Activated B cell treated with CpG ODN at 0.5 μM for 24 hours (primary cell): Measurements from ENCODE around the gene RRBP1. TPM values are rescaled to one million over a fixed set of nuclear protein-coding genes. Genes with fewer than 3 reads are reported as not detected.
A peak's percentile ranks its signal among the peaks of the same experiment; 100 is the strongest.

Source experiments
- ATAC-seq: fragments of 200-7000 bp; cut with Tn5 transposase; one replicate; pipeline ENCODE4 v1.10.0; 2021; ENCODE audit warnings: low read depth, mild to moderate bottlenecking, moderate library complexity
- CTCF ChIA-PET: fragments of 350-600 bp; sonication (Branson Sonifier 250); formaldehyde crosslinking; loops from one replicate; lab custom pipeline; 2021; ENCODE audit warnings: antibody characterized with exemption; lab: Charles Lee
- POLR2A ChIA-PET: fragments of 350-600 bp; sonication (Branson Sonifier 250); formaldehyde crosslinking; loops from one replicate; lab custom pipeline; 2021; ENCODE audit warnings: antibody characterized with exemption; lab: Charles Lee
- DNase-seq: peaks from one replicate; pipeline ENCODE4 v3.0.0; 2022
- H3K27ac Mint-ChIP-seq: one replicate; pipeline ENCODE4 v1.8.0; 2020; ENCODE audit warnings: mixed read lengths
- H3K27me3 Mint-ChIP-seq: one replicate; pipeline ENCODE4 v1.8.0; 2021; ENCODE audit warnings: mixed read lengths
- H3K36me3 Mint-ChIP-seq: one replicate; pipeline ENCODE4 v1.8.0; 2021; ENCODE audit warnings: low read depth, mixed read lengths
- H3K4me1 Mint-ChIP-seq: one replicate; pipeline ENCODE4 v1.8.0; 2021; ENCODE audit warnings: mixed read lengths
- H3K4me3 Mint-ChIP-seq: one replicate; pipeline ENCODE4 v1.8.0; 2020; ENCODE audit warnings: mild to moderate bottlenecking, mixed read lengths
- H3K9me3 Mint-ChIP-seq: one replicate; pipeline ENCODE4 v1.8.0; 2020; ENCODE audit warnings: mixed read lengths
- intact Hi-C: fragments of 100-400 bp; cut with micrococcal nuclease; formaldehyde crosslinking; loops from one replicate; pipeline ENCODE4 v1.15.1; 2024
- total RNA-seq: library from RNA; stranded (reverse); gene quantifications from 2 replicates; pipeline ENCODE4 v1.2.3, GENCODE V29; 2022
- TF ChIP-seq, protein P1 (sequence below): fragments of 200-600 bp; IDR thresholded peaks from one replicate; pipeline ENCODE4 v1.8.0; 2022; ENCODE audit warnings: antibody characterized with exemption, mild to moderate bottlenecking

Gene RRBP1
- total RNA-seq, 1 donor from 2014 or later: 22.0 TPM

DNA sequence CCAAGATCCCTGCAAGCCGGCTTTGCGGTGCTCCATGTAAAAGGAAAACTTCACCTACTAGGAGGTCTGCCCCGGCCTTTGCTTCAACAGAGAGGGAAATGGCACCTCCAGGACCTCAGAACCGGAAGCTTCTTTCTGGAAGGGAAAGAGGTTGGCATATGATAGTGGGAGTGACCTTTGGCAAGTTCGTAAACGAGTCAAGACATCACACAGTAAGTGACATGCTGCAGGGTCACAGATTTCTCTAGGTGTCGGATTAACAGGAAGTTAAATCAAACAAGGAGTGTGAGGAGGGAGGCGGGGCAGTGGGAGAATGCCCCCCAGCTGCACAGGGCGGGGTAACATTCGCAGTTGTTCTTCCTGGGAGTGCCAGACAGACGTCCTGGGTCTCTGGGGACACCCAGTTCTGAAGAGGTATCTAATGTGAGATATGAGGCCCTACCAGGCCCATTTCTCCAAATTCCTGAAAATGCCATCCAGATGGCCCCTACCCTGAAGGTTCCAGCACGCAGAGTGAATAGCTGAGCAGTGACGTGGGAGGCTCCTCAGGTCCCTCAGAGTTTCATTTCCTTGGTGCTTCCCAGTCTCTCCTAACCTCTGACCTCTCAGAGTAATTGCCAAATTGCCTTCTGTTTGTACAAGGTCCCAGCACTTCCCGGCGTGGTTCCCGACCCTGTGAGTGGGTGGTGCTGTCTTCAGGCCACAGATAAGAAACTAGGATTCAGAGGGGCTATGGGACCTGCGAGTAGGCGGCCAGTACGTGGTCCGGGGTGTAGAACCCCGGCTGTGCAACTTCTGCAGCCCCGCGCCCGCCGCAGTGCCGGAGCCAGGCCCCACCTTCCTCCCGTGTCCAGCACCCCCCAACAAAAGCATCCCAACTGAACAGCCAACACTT lies 1.9 kb downstream of the RRBP1 start:
- POLR2A ChIA-PET: interaction anchor here (1.1 to 2.9 kb wide), 4 partner anchors 216 to 1114 kb away, joined by 3 to 22 read pairs (median 7); no protein-coding TSS in a partner anchor
- CTCF ChIA-PET: interaction anchor here (0.6 to 6.8 kb wide), 9 partner anchors 30 to 337 kb away, joined by 3 to 108 read pairs (median 5); no protein-coding TSS in a partner anchor
- peak overlapping the region; percentile 66 for H3K27ac Mint-ChIP-seq
- no peaks in the 10 kb centered on the region for H3K36me3 Mint-ChIP-seq
- intact Hi-C loops: loop anchor here (2.0 to 5.0 kb wide), 2 partner anchors 17 to 907 kb away; partner anchors contain the start of gene DTD1
- peaks cover 20% of the 10 kb centered on the region for H3K4me1 Mint-ChIP-seq
- ATAC-seq: no peak
- H3K27me3 Mint-ChIP-seq: peaks cover 10% of the 10 kb centered on the region
- H3K4me3 Mint-ChIP-seq: peak overlapping the region; percentile 80
- TF ChIP-seq, protein P1, sequence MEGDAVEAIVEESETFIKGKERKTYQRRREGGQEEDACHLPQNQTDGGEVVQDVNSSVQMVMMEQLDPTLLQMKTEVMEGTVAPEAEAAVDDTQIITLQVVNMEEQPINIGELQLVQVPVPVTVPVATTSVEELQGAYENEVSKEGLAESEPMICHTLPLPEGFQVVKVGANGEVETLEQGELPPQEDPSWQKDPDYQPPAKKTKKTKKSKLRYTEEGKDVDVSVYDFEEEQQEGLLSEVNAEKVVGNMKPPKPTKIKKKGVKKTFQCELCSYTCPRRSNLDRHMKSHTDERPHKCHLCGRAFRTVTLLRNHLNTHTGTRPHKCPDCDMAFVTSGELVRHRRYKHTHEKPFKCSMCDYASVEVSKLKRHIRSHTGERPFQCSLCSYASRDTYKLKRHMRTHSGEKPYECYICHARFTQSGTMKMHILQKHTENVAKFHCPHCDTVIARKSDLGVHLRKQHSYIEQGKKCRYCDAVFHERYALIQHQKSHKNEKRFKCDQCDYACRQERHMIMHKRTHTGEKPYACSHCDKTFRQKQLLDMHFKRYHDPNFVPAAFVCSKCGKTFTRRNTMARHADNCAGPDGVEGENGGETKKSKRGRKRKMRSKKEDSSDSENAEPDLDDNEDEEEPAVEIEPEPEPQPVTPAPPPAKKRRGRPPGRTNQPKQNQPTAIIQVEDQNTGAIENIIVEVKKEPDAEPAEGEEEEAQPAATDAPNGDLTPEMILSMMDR: no peak
- no peaks in the 10 kb centered on the region for H3K9me3 Mint-ChIP-seq
- DNase-seq: no peak

DNA sequence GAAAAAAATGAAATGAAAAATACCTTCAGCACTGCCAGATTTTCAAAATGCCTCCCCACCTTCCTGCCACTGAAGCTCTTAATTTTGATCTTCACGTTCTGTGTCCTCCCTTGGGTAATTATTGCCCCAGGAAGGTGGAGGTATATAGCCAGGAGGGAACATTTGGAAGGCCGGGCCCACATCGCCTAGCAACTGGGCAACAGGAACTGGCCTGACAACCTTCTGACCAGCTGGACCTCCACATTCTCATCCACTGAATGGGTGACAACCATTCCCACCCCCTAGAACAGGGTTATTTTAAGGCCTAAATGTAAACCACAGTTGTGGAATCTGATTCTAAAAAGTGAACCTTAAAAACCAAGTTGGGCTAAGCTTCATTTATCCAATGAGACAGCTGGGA lies 3.2 kb downstream of the RRBP1 start:
- intact Hi-C loops: no loop called here
- H3K9me3 Mint-ChIP-seq: no peaks in the 10 kb centered on the region
- no peaks in the 10 kb centered on the region for H3K36me3 Mint-ChIP-seq
- H3K4me1 Mint-ChIP-seq: peaks cover 20% of the 10 kb centered on the region
- CTCF ChIA-PET: interaction anchor here (6.8 kb wide), 1 partner anchor 218 kb away, joined by 108 read pairs; no protein-coding TSS in a partner anchor
- ATAC-seq (no peak), DNase-seq (no peak)
- no peak overlapping the region for H3K4me3 Mint-ChIP-seq
- TF ChIP-seq, protein P1: no peak
- peaks cover 5% of the 10 kb centered on the region for H3K27me3 Mint-ChIP-seq
- no peak overlapping the region for H3K27ac Mint-ChIP-seq
- POLR2A ChIA-PET: no interaction called here

DNA sequence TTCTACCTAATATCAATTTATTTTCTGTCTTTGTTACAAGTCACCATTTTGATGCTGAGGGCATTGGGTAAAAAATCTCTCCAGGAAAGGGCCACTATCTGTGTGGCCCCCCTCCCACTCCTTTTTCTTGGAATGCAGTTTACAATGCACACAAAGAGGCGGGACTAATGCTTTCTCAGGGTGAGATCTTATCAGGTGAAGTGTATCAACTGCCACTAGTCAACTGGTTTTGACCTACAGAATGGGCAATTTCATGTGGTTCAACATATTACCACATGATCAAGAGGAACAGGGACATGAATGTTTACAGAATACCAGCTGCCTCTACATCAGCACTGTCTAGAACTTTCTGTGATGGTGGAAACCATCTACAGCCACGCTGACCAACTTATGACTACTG lies 3.7 kb downstream of the RRBP1 start:
- H3K27me3 Mint-ChIP-seq: peaks cover 2% of the 10 kb centered on the region
- intact Hi-C loops: no loop called here
- CTCF ChIA-PET: interaction anchor here (6.8 kb wide), 1 partner anchor 219 kb away, joined by 108 read pairs; no protein-coding TSS in a partner anchor
- no peak overlapping the region for H3K4me3 Mint-ChIP-seq
- no peak for DNase-seq
- H3K36me3 Mint-ChIP-seq: no peaks in the 10 kb centered on the region
- H3K9me3 Mint-ChIP-seq: no peaks in the 10 kb centered on the region
- peaks cover 19% of the 10 kb centered on the region for H3K4me1 Mint-ChIP-seq
- POLR2A ChIA-PET: no interaction called here
- no peak for ATAC-seq
- H3K27ac Mint-ChIP-seq: no peak overlapping the region
- TF ChIP-seq, protein P1: no peak

DNA sequence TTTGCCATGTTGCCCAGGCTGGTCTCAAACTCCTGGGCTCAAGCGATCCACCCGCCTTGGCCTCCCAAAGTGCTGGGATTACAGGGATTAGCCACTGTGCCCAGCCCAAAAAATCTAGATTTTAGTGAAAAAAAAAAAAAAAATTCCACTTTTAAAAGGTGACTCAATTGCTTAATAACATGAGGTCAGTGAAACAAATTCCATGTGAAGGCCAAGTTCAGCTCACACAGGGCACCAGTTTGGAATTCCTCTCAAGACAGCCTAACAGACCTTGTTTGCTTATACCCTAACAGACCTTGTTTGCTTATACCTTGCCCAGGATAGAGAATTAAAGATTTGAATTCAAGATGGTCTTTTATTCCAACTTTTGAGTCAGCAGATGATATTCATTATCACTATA lies 5.1 kb downstream of the RRBP1 start:
- no peak for ATAC-seq
- H3K27me3 Mint-ChIP-seq: no peaks in the 10 kb centered on the region
- POLR2A ChIA-PET: no interaction called here
- H3K27ac Mint-ChIP-seq: no peak overlapping the region
- H3K9me3 Mint-ChIP-seq: no peaks in the 10 kb centered on the region
- no peak overlapping the region for H3K4me3 Mint-ChIP-seq
- H3K4me1 Mint-ChIP-seq: peaks cover 14% of the 10 kb centered on the region
- TF ChIP-seq, protein P1: no peak
- H3K36me3 Mint-ChIP-seq: no peaks in the 10 kb centered on the region
- CTCF ChIA-PET: interaction anchor here (1.3 to 2.0 kb wide), 2 partner anchors 262 to 319 kb away, joined by 6 to 8 read pairs; no protein-coding TSS in a partner anchor
- intact Hi-C loops: no loop called here
- DNase-seq: no peak

DNA sequence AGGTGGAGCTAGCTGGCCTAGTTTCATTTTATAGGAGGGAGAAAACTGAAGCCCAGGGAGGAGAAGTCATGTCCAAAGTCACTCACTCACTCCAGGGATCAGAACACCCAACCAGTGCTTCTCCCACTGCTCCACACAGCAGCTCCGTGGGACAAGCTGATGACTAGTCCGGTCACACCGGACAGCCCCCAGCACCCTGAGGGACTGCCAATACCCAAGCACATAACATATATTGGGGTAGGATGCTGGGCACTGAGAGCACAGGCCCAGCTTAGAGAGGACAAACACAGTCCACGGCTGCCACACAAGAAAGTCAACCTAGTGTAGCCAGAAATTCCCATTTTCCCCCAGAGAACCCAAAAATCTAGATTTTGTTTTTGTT lies 5.7 kb downstream of the RRBP1 start:
- Mint-ChIP-seq H3K36me3 (no peaks in the 10 kb centered on the region), H3K9me3 (no peaks in the 10 kb centered on the region), H3K4me1 (peaks cover 15% of the 10 kb centered on the region), H3K27me3 (no peaks in the 10 kb centered on the region), H3K4me3 (no peak overlapping the region), H3K27ac (no peak overlapping the region)
- ChIA-PET POLR2A (no interaction called here), CTCF (interaction anchor here (1.3 to 2.0 kb wide), 2 partner anchors 263 to 320 kb away, joined by 6 to 8 read pairs; no protein-coding TSS in a partner anchor)
- ATAC-seq (no peak), DNase-seq (no peak)
- TF ChIP-seq, protein P1: no peak
- intact Hi-C loops: no loop called here
